Peyer's patch (tissue), 4 donors: ENCODE results near the gene LRRC51.
"Not testable (repeated sequence)": the region's sequence is repeated elsewhere in the genome, so short reads cannot be mapped to it uniquely, and the experiment has no call there.

ENCODE experiments used
- POLR2A ChIP-seq, 2 donors: fragments of 450-650 bp; IDR thresholded peaks; one replicate each; pipeline ENCODE4 v1.5.1; 2017; ENCODE audit warnings: antibody characterized with exemption in 2 of 2, mild to moderate bottlenecking in 2 of 2, moderate library complexity in 2 of 2
- TF ChIP-seq, protein P1 (sequence below), 6 experiments: fragments of 450-650 bp in 4 of 6; fragments of 200-600 bp in 2 of 6; sonication (generic) in 1 of 6; IDR thresholded peaks; one replicate each; pipeline ENCODE4 v1.5.1; 2017 to 2019; ENCODE audit warnings: antibody characterized with exemption in 6 of 6, mild to moderate bottlenecking in 3 of 6, moderate library complexity in 1 of 6

- TF ChIP-seq, protein P1, sequence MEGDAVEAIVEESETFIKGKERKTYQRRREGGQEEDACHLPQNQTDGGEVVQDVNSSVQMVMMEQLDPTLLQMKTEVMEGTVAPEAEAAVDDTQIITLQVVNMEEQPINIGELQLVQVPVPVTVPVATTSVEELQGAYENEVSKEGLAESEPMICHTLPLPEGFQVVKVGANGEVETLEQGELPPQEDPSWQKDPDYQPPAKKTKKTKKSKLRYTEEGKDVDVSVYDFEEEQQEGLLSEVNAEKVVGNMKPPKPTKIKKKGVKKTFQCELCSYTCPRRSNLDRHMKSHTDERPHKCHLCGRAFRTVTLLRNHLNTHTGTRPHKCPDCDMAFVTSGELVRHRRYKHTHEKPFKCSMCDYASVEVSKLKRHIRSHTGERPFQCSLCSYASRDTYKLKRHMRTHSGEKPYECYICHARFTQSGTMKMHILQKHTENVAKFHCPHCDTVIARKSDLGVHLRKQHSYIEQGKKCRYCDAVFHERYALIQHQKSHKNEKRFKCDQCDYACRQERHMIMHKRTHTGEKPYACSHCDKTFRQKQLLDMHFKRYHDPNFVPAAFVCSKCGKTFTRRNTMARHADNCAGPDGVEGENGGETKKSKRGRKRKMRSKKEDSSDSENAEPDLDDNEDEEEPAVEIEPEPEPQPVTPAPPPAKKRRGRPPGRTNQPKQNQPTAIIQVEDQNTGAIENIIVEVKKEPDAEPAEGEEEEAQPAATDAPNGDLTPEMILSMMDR (IDR thresholded peaks at IDR 0.05) = not testable (repeated sequence)
- not testable (repeated sequence) for TF ChIP-seq POLR2A (IDR thresholded peaks at IDR 0.05)
These were observed 61.4 kb downstream of the LRRC51 start for GRCh38 chr11:72142086-72142485.
